Activated T-cell treated with anti-CD3 and anti-CD28 coated beads for 1 hour (primary cell): Measurements from ENCODE around the gene ABRAXAS1.
"Not testable (repeated sequence)": the region's sequence is repeated elsewhere in the genome, so short reads cannot be mapped to it uniquely, and the experiment has no call there.

Source experiments
- DNase-seq: peaks from one replicate; pipeline ENCODE4 v3.0.0-alpha.2; 2020; ENCODE audit warnings: low read depth

The ABRAXAS1 gene

GRCh38 chr4:83484500-83485461 is at the start of gene ABRAXAS1:
Gene ABRAXAS1, minus strand, starts transcription at chr4:83485100. Its CDS starts 28 bp downstream, at chr4:83485072.
- DNase-seq: peak; percentile 92

- no peak for DNase-seq
These were observed 42.8 kb upstream of the ABRAXAS1 start for GRCh38 chr4:83527671-83528070.

- DNase-seq: no peak
These were observed 37.3 kb upstream of the ABRAXAS1 start for GRCh38 chr4:83522239-83522638.

- no peak for DNase-seq
These were observed 31.3 kb upstream of the ABRAXAS1 start for GRCh38 chr4:83516042-83516772.

DNA sequence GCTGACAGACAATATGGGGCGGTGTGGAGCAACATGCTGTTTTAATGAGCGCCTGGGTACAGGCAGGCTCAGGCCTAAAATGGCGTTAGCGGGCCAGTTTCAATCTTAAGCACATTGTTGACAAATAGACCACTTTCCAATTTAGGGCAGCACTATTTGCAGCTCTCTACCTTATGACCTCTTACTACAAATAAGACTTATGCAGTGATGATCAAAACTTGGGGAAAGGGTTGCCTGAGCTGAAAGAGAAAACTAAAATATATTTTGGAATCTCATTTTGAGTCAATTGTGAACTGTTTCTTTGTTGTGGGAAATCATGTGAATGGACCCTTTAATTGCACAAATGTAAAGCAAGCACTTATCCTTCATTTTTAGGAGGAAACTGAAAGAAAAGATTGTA is 25.5 kb upstream of the ABRAXAS1 start:
- DNase-seq: no peak

- peak; percentile 24 for DNase-seq
These were observed 24.3 kb upstream of the ABRAXAS1 start for GRCh38 chr4:83509156-83509585.

DNA sequence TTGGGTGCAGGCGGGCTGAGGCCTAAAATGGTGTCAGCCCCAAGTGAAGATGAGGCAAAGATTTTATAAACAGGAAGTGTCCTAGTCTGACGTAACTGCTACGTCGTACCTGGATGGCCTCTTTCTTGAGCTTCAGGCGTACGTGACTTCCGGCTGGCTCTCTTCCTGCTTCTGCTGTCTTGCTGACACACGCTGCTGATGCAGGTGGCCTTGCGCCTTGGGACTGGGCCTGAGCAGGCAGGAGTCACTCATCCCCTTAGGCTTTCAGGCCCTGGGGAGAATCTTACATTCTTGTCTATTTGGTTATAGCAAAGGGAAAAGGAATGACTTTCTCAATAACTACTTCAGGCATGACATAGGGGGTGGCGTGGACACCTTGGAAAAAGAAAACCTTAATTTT is 20.1 kb upstream of the ABRAXAS1 start:
- DNase-seq: no peak

DNA sequence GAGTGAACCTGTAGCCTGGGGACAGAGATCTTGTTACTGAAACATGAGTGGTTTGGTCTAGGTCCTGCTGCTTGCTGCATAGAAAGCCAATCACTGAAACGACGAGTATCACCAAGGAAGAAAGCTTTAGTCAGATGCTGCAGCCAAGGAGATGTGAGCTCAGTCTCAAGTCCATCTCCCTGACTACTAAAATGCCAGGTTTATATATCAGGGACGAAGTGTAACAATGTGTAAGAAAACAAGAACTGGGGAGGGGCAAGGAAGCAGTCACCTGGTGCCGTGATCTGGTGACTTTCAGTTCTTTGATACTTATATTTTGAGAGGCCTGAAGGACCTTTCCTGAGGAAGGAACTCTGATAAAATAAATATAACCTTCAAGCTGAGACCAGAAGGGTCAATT is 19.6 kb upstream of the ABRAXAS1 start:
- no peak for DNase-seq

DNA sequence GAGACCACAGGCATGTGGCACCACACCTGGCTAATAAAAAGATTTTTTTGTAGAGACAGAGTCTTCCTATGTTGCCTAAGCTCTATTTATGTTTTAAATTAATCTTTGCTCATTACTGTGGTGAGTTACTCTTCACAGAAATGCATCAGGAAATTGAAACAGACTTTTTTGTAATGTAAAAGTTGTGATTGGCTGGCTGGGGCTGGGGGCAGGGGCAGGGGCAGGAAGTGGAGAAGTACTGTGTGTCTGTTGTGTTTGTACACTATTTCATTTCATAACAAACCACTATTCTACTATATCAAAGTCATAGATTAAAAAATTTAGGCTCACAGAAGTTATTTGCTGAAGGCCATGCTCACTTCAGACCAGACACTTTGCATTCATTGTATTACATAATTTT is 19.1 kb upstream of the ABRAXAS1 start:
- peak; percentile 5 for DNase-seq

DNA sequence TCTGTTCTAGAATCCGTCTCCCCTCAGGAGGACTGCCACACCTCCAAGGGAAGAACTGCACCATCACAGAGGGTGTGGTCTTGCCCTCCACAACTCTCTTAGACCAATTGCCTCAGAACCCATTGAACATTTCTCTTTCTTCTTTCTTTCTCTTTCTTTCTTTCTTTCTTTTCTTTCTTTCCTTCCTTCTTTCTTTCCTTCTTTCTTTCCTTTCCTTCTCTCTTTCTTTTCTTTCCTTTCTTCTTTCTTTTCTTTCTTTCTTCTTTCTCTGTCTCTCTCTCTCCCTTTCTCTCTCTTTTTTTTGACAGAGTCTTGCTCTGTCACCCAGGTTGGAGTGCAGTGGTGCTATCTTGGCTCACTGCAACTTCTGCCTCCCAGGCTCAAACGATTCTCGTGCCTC is 16.8 kb upstream of the ABRAXAS1 start:
- DNase-seq: not testable (repeated sequence)

DNA sequence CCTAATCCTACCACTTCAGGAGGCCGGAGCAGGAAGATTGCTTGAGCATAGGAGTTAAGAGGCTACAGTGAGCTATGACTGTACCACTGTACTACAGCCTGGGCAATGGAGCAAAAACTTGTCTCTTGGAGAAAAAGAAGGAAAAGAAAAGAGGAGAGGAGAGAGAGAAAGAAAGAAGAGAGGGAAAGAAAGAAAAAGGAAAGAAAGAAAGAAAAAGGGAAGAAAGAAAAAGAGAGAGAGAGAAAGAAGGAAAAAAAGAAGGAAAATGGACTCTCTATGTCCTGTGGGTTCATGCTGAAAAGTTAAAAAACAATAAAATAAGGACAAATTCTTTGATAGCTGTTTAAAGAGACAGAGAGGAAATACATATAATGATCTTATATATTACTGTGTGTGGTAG is 13.3 kb upstream of the ABRAXAS1 start:
- DNase-seq: no peak

GRCh38 chr4:83496085-83496917 is 11.4 kb upstream of the ABRAXAS1 start:
- not testable (repeated sequence) for DNase-seq

DNA sequence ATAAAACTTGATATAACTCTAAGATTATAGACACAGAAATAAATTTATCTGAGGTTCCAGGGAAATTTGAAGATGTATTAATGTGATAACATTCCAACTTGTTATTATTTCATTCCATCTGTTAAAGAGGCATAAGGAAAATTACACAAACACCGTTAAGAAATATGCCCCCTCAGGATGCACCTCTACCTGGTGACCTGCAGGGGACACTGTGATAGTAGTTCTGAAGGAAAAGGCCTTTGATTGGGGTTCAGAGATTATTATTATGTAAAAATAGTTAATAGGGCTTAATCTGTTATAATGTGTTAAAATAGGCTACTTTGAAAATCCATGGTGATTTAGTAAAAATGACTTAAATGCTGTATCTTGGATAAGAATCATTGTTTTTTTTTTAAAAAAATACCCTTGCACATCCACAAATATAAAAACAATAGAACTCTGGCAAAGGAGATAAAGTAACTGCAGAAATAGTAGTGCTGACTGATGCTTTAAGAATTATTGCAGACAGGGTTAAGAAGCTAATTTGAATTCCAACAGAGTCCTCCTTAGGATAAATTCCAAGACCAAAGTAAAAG is 6.1 kb upstream of the ABRAXAS1 start:
- DNase-seq: peak; percentile 8

GRCh38 chr4:83489711-83490326 is 4.9 kb upstream of the ABRAXAS1 start:
- no peak for DNase-seq

GRCh38 chr4:83486457-83487129 is 1.7 kb upstream of the ABRAXAS1 start:
- no peak for DNase-seq

GRCh38 chr4:83473966-83474365 is 10.9 kb downstream of the ABRAXAS1 start:
- no peak for DNase-seq

DNA sequence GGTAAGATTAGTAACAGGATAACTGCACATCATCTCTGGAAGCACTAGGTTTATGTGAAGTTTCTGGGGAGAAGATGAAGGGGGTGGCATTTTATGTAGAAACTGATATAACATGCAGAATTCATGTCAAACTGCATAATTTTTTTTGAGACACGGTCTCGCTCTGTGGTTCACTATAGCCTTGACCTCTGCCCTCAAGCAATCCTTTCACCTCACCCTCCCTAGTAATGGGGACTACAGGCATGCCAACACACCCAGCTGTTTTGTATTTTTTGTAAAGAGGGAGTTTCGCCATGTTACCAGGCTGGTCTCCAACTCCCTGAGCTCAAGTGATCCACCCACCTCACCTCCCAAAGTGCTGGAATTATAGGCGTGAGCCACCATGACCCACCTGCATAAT is 11.5 kb downstream of the ABRAXAS1 start:
- DNase-seq: no peak

- no peak for DNase-seq
These were observed 28.8 kb downstream of the ABRAXAS1 start for GRCh38 chr4:83456184-83456501.

DNA sequence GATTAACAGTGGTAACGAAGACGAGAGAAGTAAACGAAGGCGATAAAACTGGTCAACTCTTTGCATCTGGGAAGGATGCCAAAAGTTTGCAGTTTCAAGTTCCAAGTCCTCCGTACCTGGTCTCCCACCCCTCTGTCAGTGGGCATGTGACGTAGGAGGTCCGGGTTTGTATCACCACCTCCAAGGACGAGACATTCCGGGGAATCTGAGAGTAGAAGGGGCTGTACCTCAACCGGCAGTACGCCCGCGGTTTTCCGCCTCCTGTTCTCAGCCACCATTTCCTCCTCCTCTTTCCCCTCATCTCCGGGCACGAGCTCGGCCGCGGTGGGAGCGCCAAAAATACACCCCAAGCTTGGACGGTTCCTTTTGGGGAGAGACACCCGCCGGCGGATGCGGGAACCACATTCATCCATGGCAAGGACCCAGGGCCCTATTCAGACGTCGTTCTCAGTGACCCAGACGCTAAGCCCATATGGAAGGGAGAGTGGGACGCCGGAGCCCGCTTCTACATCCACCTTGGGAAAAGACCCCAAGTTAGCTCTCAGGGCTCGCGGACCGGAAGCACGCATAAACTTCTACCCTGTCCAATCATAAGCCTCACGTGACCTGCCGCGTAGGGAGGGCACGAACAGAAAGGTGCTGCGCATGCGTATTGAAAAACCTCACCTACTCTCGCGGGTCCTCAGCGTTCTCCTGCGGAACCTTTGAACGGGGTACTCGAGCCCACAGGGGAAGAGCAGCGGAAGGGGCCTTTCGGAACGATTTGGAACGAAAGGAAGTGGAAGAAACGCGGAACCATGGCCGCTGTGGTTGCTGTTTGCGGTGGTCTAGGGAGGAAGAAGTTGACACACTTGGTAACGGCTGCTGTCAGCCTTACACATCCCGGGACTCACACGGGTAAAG is 29.4 kb downstream of the ABRAXAS1 start, which contains the start of the genes HELQ and MRPS18C:
TSS of gene HELQ (minus strand) at position 543 of the 903 bp plus-strand sequence. CDS start at position 413, 130 bp downstream.
TSS of gene MRPS18C (plus strand) at position 778 of the 903 bp plus-strand sequence. CDS start at position 798, 20 bp downstream.
- peak; percentile 88 for DNase-seq
